Right cardiac atrium (tissue), 5 donors: ENCODE data around the gene NFIC. TPM values are rescaled to one million over a fixed set of nuclear protein-coding genes. Genes with fewer than 3 reads are reported as not detected.
A peak's percentile ranks its signal among the peaks of the same experiment; 100 is the strongest.

Source experiments
- ATAC-seq, 2 donors: fragments of 200-7000 bp; cut with Tn5 transposase; one replicate each; pipeline versions ENCODE4 v1.8.0 to v1.9.1; 2020; ENCODE audit warnings: moderate library complexity in 2 of 2, mild to moderate bottlenecking in 1 of 2
- DNase-seq, 3 donors: peaks; one replicate each; pipeline ENCODE4 v3.0.0-alpha.2; 2020
- H3K27ac ChIP-seq: one replicate; pipeline ENCODE4 v1.5.1; 2013; ENCODE audit warnings: mild to moderate bottlenecking, low read length, control low read depth, moderate library complexity
- H3K27me3 ChIP-seq: one replicate; pipeline ENCODE4 v1.6.1; 2013; ENCODE audit not compliant: control insufficient read depth, insufficient read depth
- H3K4me1 ChIP-seq: one replicate; pipeline ENCODE4 v1.6.1; 2013; ENCODE audit warnings: low read length; ENCODE audit not compliant: control insufficient read depth, insufficient read depth
- H3K4me3 ChIP-seq: one replicate; pipeline ENCODE4 v1.5.1; 2013; ENCODE audit warnings: low read length, control low read depth
- H3K9me3 ChIP-seq: one replicate; pipeline ENCODE4 v1.6.1; 2013; ENCODE audit warnings: low read length; ENCODE audit not compliant: control insufficient read depth
- WGBS: extraction: QIAGEN DNeasy Blood & Tissue Kit; methylation state at CpG from one replicate; pipeline ENCODE4 v1.1.7; 2013; 5-methylcytosine and 5-hydroxymethylcytosine counted together
- intact Hi-C, 4 donors: fragments of 100-400 bp; cut with DNase I; formaldehyde crosslinking; loops; one replicate each; pipeline versions ENCODE4 v1.11.0 to v1.14.0; 2022 to 2023
- polyA plus RNA-seq: library from polyadenylated mRNA; stranded (reverse); fragments of 200-250 nt; gene quantifications from one replicate; pipeline ENCODE4 v1.2.3, GENCODE V29; 2013
- total RNA-seq, 4 donors: library from RNA; stranded (reverse); fragmentation: NEBNext Ultra II Directional; extraction: Animal tissue kit (Norgen Biotek cat#: 25700); gene quantifications; one replicate each; pipeline ENCODE4 v1.2.1, GENCODE V29; 2021
- donor health status: healthy with polysubstance abuse.
- donor health status: DM: no; HTN: yes; CAD: no.
- donor health status: DM: no; HTN: no; CAD: no.
- donor health status: DM: no; HTN: yes; CAD: no; lungs with severe emphysema.
- donor health status: DM: yes; HTN: yes; CAD: no.

Gene NFIC
- total and polyA plus RNA-seq, 5 donors: 175 to 223 (median 186) TPM

- intact Hi-C loops: loop anchor here in 1 of 4 donors (5.0 kb wide), 1 partner anchor 171 kb away; no protein-coding TSS in a partner anchor
- Histone ChIP-seq H3K9me3 (no peaks in the 10 kb centered on the region), H3K4me1 (no peaks in the 10 kb centered on the region), H3K27ac (no peak overlapping the region), H3K27me3 (no peaks in the 10 kb centered on the region), H3K4me3 (no peak overlapping the region)
- no peak for ATAC-seq
- DNase-seq: peak in 1 of 3 donors; percentile 19
- 87% methylated on average over 2 of the region's 2 CpGs for WGBS
These were observed 111.6 kb downstream of the NFIC start for GRCh38 chr19:3477951-3478350.

DNA sequence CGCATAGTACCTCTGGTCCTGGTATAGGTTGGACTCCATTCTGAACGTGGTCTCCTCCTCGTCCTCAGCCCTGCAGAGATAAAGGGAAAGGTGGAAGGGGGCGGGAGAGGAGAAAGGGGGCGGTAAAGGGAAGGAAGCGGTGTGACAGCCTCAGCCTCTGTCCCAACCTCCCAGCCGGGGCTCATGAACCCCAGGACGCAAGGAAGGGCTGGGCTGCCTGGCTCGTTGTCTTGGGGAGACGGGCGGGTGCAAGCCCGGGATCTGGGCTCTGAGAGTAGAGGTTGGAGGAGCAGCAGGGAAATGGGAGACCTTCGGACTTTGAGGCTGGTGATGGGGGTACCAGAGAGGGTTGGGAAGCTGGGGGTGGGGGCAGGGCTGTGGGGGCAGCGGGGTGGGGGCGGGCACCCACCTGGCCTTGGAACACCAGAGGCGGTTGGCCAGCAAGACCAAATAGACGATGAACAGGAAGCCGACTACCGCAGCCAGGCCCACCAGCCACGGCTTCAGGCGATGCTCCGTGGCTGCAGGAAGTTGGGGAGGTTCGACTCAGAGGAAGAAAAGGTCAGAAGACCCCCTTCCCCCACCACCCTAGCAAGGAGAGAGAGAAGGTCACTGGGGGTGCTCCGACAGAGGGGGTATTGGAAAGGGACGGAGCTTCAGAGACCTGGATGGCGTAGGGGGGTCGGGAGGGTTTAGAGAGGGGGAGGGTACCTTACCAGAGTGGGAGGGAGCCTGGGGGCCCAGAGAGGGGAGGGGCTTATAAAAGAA lies 112.2 kb downstream of the NFIC start:
- no peak overlapping the region for H3K4me3 ChIP-seq
- peak in 1 of 3 donors; percentile 29 for DNase-seq
- intact Hi-C loops: loop anchor here in 1 of 4 donors (5.0 kb wide), 1 partner anchor 171 kb away; no protein-coding TSS in a partner anchor
- no peak for ATAC-seq
- no peaks in the 10 kb centered on the region for H3K27me3 ChIP-seq
- H3K27ac ChIP-seq: no peak overlapping the region
- no peaks in the 10 kb centered on the region for H3K9me3 ChIP-seq
- no peaks in the 10 kb centered on the region for H3K4me1 ChIP-seq
- WGBS: 23% methylated on average over 27 of the region's 27 CpGs

DNA sequence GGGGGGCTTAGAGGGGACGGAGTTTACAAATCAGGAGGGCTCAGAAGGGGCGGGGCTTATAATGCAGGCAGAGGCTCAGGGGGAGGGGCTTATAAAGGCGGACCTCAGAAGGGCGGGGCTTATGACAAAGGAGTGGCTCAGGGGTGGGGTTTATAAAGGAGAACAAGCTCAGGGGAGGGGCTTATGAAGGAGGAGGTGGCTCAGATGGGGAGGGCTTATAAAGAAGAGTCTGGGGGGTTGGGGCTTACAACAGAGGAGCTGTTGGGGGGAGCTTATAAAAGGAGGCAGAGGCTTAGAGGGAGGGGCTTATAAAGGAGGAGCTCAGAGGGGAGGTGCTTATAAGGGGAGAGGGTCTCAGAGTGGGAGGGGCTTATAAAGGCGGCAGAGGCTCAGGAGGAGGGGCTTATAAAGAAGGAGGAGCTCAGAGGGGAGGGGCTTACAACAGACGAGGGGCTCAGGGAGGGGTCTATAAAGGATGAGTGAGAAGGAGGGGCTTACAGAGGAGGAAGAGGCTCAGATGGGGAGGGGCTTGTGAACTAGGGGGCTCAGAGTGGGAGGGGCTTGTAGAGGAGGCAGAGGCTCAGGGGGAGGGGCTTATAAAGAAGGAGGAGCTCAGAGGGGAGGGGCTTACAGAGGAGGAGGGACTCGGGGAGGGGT lies 112.9 kb downstream of the NFIC start:
- ATAC-seq (no peak), DNase-seq (peak in 1 of 3 donors; percentile 46)
- no peak overlapping the region for H3K4me3 ChIP-seq
- H3K27me3 ChIP-seq: no peaks in the 10 kb centered on the region
- no peaks in the 10 kb centered on the region for H3K9me3 ChIP-seq
- H3K4me1 ChIP-seq: no peaks in the 10 kb centered on the region
- intact Hi-C loops: loop anchor here in 1 of 4 donors (5.0 kb wide), 1 partner anchor 172 kb away; no protein-coding TSS in a partner anchor
- H3K27ac ChIP-seq: no peak overlapping the region
- 42% methylated on average over 7 of the region's 7 CpGs for WGBS

- Histone ChIP-seq H3K4me3 (no peak overlapping the region), H3K27me3 (no peaks in the 10 kb centered on the region), H3K27ac (no peak overlapping the region), H3K9me3 (no peaks in the 10 kb centered on the region), H3K4me1 (no peaks in the 10 kb centered on the region)
- intact Hi-C loops: loop anchor here in 1 of 4 donors (5.0 kb wide), 1 partner anchor 173 kb away; no protein-coding TSS in a partner anchor
- no peak for ATAC-seq
- peak in 1 of 3 donors; percentile 34 for DNase-seq
- WGBS: 49% methylated on average over 9 of the region's 9 CpGs
These were observed 113.4 kb downstream of the NFIC start for GRCh38 chr19:3479834-3480215.

DNA sequence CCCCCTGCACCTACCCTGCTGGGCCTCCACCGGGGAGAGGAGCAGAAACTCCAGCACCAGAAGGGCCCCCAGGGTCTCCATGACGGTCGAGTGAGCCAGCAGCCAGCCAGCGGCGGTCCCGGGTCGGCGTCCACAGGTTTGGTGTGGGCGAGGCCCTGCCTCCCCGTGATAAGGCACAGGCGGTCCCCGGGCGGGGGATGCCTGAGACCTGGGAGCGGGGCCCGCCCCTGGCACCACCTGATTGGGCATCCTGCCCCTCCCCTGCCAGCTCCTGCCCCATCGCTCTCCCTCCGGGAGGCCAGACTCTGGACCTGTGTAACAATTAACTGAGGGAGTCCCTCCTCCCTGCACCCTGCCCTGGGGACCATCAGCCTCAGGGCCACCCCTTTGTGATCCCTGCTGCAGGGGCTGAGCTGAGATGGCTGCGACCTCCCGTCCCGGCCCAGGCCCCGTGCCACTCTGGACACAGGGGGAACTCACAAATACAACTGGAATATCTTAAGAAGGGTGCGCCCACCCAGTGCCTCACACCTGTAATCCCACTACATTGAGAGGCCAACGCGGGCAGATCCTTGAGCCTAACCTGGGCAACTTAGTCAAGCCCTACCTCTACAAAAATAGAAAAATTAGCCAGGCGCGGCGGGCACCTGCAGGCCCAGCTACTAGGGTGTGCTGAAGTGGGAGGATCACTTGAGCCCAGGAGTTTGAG lies 114.2 kb downstream of the NFIC start, which contains the start of gene SMIM24:
Gene SMIM24, minus strand, starts transcription at position 143 of the 709 bp plus-strand sequence. Its CDS starts 62 bp downstream, at position 81.
- Histone ChIP-seq H3K27ac (no peak within 1 kb of the TSS), H3K4me1 (no peaks in the 10 kb centered on the region), H3K9me3 (no peaks in the 10 kb centered on the region), H3K4me3 (no peak within 1 kb of the TSS), H3K27me3 (no peaks in the 10 kb centered on the region)
- WGBS: 40% methylated on average over 27 of the region's 27 CpGs
- ATAC-seq: peak in 1 of 2 donors; percentile 3
- DNase-seq: peak in 1 of 3 donors; percentile 26
- intact Hi-C loops: no loop called here

GRCh38 chr19:3481241-3482090 lies 115.1 kb downstream of the NFIC start:
- no peak overlapping the region for H3K4me3 ChIP-seq
- H3K27me3 ChIP-seq: no peaks in the 10 kb centered on the region
- H3K4me1 ChIP-seq: no peaks in the 10 kb centered on the region
- intact Hi-C loops: no loop called here
- WGBS: 46% methylated on average over 38 of the region's 38 CpGs
- H3K9me3 ChIP-seq: no peaks in the 10 kb centered on the region
- no peak overlapping the region for H3K27ac ChIP-seq
- DNase-seq (no peak), ATAC-seq (no peak)

DNA sequence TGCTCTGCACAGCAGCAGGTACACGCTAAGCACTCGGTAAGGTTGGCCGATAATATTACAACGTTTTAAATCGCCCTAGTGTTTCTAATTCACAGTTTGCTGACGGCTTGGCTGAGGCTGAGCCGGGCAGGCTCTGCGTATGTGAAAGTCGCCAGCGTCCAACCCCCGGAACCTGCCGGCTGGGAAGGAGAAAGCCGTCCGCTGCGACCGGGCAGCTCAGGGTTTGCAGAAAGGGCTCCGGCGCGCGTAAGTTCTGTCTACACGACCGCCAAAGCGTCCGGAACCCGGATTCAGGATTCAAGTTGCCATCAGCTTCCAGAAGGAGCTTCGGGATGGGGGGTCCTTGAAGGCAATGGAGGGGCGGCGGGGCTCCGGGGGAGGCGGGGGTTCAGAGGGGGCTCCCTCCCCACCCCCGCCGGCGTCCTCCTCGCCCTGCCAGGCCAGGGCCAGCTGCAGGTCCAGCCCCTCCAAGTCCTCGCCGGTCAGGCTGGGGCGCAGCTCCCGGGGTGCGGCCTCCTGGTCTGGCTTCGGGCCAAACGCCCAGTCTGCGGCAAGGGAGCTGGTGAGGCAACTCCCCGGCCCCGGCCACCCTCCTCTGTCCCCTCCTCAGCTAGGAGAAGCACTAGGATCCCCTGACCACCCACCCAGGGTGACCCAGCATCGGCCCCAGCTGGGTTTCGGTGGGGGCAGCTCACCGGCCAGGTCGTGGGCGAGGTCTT lies 116.3 kb downstream of the NFIC start:
- intact Hi-C loops: no loop called here
- WGBS: 63% methylated on average over 49 of the region's 49 CpGs
- no peak for DNase-seq

GRCh38 chr19:3483226-3483628 lies 116.8 kb downstream of the NFIC start, which contains the start of gene SMIM44:
SMIM44 (minus strand) TSS chr19:3483441; CDS start chr19:3483403, 38 bp downstream.
- Histone ChIP-seq H3K4me3 (no peak within 1 kb of the TSS), H3K4me1 (no peaks in the 10 kb centered on the region), H3K27ac (no peak within 1 kb of the TSS), H3K27me3 (no peaks in the 10 kb centered on the region), H3K9me3 (no peaks in the 10 kb centered on the region)
- intact Hi-C loops: no loop called here
- no peak for DNase-seq
- ATAC-seq: no peak
- 79% methylated on average over 33 of the region's 33 CpGs for WGBS

More for the DNA sequence above, 116.3 kb downstream of the NFIC start:
- Histone ChIP-seq H3K4me1 (no peaks in the 10 kb centered on the region), H3K9me3 (no peaks in the 10 kb centered on the region), H3K27me3 (no peaks in the 10 kb centered on the region), H3K4me3 (no peak overlapping the region), H3K27ac (no peak overlapping the region)
- no peak for ATAC-seq

- Histone ChIP-seq H3K4me1 (no peaks in the 10 kb centered on the region), H3K4me3 (no peak overlapping the region), H3K9me3 (no peaks in the 10 kb centered on the region), H3K27ac (no peak overlapping the region), H3K27me3 (no peaks in the 10 kb centered on the region)
- peak; percentile 6 to 17 for ATAC-seq
- WGBS: 96% methylated on average over 55 of the region's 55 CpGs
- intact Hi-C loops: no loop called here
- no peak for DNase-seq
These were observed 125.2 kb downstream of the NFIC start for GRCh38 chr19:3491396-3492119.
